ENCODE results near the gene ADAMTS3. TPM values are rescaled to one million over a fixed set of nuclear protein-coding genes. Genes with fewer than 3 reads are reported as not detected.

ADAMTS3 gene
- polyA plus RNA-seq, 1 donor from 2014 or later, result 0.20 TPM

DNA sequence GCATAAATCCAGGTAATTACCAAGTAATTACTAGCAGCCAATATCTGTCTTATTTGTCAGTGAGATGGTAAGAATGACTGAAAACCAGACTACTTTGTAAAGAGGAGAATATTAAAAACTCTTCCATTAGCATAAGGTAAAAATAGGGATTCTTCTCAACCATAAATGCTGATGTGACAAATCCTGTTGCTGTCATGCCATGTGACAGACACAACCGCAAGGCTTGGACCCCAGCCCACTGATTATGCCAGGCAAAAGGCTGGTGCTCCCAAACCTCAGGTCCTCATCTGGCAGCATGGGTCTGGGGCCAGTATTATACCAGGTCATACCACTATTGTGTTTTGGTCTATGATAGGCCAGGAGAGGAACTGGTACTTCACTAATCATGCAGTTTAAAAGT is 181.1 kb downstream of the ADAMTS3 start:
- H3K36me3 ChIP-seq (ENCODE audit: insufficient read depth, low read length), result no peaks in the 10 kb centered on the region

DNA sequence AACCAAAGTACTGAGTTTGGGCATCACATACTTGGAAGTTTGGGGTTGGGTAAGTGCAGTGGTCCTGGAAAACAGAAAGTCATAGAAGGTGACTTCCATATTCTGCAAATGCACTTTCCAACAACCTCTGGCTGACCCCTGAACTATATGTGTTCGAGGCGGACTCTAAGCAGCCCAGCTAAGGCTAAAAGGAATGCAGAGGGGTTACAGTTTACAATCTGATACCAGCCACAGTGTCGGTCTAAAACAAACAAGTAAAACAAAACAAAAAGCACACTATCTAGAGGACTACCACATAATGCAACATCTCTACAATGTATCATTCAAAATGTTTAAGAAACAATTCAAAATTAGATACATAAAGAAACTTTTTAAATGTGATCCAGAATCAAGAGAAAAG is 185.6 kb downstream of the ADAMTS3 start:
- Histone ChIP-seq H3K9ac (ENCODE audit: low read length) (no peak overlapping the region), H3K36me3 (ENCODE audit: insufficient read depth, low read length) (no peaks in the 10 kb centered on the region), H3K4me3 (ENCODE audit: low read length) (no peak overlapping the region), H3K4me2 (ENCODE audit: low read length) (no peak overlapping the region), H3F3A (ENCODE audit: insufficient read depth, low read length, poor library complexity, severe bottlenecking) (no peaks in the 10 kb centered on the region), H3K79me2 (replicated peaks; ENCODE audit: insufficient read depth, low read length) (no peaks in the 10 kb centered on the region), H3K9me3 (ENCODE audit: low read length) (no peaks in the 10 kb centered on the region), H3K27ac (ENCODE audit: low read length) (no peak overlapping the region), H3K27me3 (ENCODE audit: insufficient read depth, low read depth, low read length) (no peaks in the 10 kb centered on the region), H3K9me2 (ENCODE audit: insufficient read depth, low read length) (no peaks in the 10 kb centered on the region), H4K20me1 (ENCODE audit: insufficient read depth) (no peaks in the 10 kb centered on the region), H2AFZ (ENCODE audit: low read depth, low read length) (no peak overlapping the region)
- TF ChIP-seq SMC3 (conservative IDR thresholded peaks at IDR 0.05; ENCODE audit: poor library complexity) (no peak), RAD21 (conservative IDR thresholded peaks at IDR 0.05) (no peak), MXI1 (conservative IDR thresholded peaks at IDR 0.05; ENCODE audit: poor library complexity, severe bottlenecking) (no peak), POLR2AphosphoS5 (IDR thresholded peaks at IDR 0.05) (no peak)
- TF ChIP-seq, protein P1, sequence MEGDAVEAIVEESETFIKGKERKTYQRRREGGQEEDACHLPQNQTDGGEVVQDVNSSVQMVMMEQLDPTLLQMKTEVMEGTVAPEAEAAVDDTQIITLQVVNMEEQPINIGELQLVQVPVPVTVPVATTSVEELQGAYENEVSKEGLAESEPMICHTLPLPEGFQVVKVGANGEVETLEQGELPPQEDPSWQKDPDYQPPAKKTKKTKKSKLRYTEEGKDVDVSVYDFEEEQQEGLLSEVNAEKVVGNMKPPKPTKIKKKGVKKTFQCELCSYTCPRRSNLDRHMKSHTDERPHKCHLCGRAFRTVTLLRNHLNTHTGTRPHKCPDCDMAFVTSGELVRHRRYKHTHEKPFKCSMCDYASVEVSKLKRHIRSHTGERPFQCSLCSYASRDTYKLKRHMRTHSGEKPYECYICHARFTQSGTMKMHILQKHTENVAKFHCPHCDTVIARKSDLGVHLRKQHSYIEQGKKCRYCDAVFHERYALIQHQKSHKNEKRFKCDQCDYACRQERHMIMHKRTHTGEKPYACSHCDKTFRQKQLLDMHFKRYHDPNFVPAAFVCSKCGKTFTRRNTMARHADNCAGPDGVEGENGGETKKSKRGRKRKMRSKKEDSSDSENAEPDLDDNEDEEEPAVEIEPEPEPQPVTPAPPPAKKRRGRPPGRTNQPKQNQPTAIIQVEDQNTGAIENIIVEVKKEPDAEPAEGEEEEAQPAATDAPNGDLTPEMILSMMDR (IDR thresholded peaks at IDR 0.05; ENCODE audit: poor library complexity, severe bottlenecking), result no peak

More for the DNA sequence above, 181.1 kb downstream of the ADAMTS3 start:
- Histone ChIP-seq H3K79me2 (replicated peaks; ENCODE audit: insufficient read depth, low read length) (no peaks in the 10 kb centered on the region), H2AFZ (ENCODE audit: low read depth, low read length) (no peak overlapping the region), H3K9ac (ENCODE audit: low read length) (no peak overlapping the region), H3K4me3 (ENCODE audit: low read length) (no peak overlapping the region), H3F3A (ENCODE audit: insufficient read depth, low read length, poor library complexity, severe bottlenecking) (no peaks in the 10 kb centered on the region), H4K20me1 (ENCODE audit: insufficient read depth) (no peaks in the 10 kb centered on the region), H3K27me3 (ENCODE audit: insufficient read depth, low read depth, low read length) (no peaks in the 10 kb centered on the region), H3K4me2 (ENCODE audit: low read length) (no peak overlapping the region), H3K9me3 (ENCODE audit: low read length) (no peaks in the 10 kb centered on the region), H3K27ac (ENCODE audit: low read length) (no peak overlapping the region), H3K9me2 (ENCODE audit: insufficient read depth, low read length) (no peaks in the 10 kb centered on the region)
- TF ChIP-seq MXI1 (conservative IDR thresholded peaks at IDR 0.05; ENCODE audit: poor library complexity, severe bottlenecking), result no peak

DNA sequence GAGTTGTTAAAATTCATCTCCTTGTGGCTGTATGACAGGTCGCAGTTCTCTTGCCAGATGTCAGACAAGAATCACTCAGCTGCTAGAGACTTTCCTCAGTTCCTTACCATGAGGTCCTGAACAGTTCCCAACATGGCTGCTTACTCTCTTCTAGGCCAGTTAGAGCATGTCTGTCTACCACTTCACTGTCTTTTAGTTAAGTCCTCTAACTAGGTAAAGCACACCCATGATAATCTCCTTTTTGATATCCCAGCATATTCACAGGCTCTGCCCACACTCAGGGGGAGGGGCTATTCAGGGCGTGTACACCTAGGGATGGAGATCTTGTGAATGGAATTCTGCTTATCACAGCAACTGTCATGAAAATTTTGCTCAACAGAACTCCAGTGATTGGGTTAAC is 190.1 kb downstream of the ADAMTS3 start:
- H3K4me3 ChIP-seq (ENCODE audit: low read length), result no peak overlapping the region
- no peaks in the 10 kb centered on the region for H3K27me3 ChIP-seq (ENCODE audit: insufficient read depth, low read depth, low read length)
- H4K20me1 ChIP-seq (ENCODE audit: insufficient read depth), result no peaks in the 10 kb centered on the region
- no peaks in the 10 kb centered on the region for H3K9me3 ChIP-seq (ENCODE audit: low read length)
- no peak overlapping the region for H3K27ac ChIP-seq (ENCODE audit: low read length)
- H3K4me2 ChIP-seq (ENCODE audit: low read length), result no peak overlapping the region
- H3K79me2 ChIP-seq (replicated peaks; ENCODE audit: insufficient read depth, low read length), result no peaks in the 10 kb centered on the region
- H3K9ac ChIP-seq (ENCODE audit: low read length), result no peak overlapping the region
- H3F3A ChIP-seq (ENCODE audit: insufficient read depth, low read length, poor library complexity, severe bottlenecking), result no peaks in the 10 kb centered on the region
- no peaks in the 10 kb centered on the region for H3K9me2 ChIP-seq (ENCODE audit: insufficient read depth, low read length)
- no peaks in the 10 kb centered on the region for H3K36me3 ChIP-seq (ENCODE audit: insufficient read depth, low read length)
- no peak overlapping the region for H2AFZ ChIP-seq (ENCODE audit: low read depth, low read length)
- no peak for TF ChIP-seq EP300 (conservative IDR thresholded peaks at IDR 0.05; ENCODE audit: poor library complexity, severe bottlenecking)
- TF ChIP-seq, protein P2, sequence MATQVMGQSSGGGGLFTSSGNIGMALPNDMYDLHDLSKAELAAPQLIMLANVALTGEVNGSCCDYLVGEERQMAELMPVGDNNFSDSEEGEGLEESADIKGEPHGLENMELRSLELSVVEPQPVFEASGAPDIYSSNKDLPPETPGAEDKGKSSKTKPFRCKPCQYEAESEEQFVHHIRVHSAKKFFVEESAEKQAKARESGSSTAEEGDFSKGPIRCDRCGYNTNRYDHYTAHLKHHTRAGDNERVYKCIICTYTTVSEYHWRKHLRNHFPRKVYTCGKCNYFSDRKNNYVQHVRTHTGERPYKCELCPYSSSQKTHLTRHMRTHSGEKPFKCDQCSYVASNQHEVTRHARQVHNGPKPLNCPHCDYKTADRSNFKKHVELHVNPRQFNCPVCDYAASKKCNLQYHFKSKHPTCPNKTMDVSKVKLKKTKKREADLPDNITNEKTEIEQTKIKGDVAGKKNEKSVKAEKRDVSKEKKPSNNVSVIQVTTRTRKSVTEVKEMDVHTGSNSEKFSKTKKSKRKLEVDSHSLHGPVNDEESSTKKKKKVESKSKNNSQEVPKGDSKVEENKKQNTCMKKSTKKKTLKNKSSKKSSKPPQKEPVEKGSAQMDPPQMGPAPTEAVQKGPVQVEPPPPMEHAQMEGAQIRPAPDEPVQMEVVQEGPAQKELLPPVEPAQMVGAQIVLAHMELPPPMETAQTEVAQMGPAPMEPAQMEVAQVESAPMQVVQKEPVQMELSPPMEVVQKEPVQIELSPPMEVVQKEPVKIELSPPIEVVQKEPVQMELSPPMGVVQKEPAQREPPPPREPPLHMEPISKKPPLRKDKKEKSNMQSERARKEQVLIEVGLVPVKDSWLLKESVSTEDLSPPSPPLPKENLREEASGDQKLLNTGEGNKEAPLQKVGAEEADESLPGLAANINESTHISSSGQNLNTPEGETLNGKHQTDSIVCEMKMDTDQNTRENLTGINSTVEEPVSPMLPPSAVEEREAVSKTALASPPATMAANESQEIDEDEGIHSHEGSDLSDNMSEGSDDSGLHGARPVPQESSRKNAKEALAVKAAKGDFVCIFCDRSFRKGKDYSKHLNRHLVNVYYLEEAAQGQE (IDR thresholded peaks at IDR 0.05; ENCODE audit: borderline replicate concordance), result no peak
- no peak for TF ChIP-seq POLR2AphosphoS5 (IDR thresholded peaks at IDR 0.05)
- no peak for TF ChIP-seq EZH2 (IDR thresholded peaks at IDR 0.05; ENCODE audit: borderline replicate concordance, insufficient read depth, low read length, poor library complexity, severe bottlenecking)
- TF ChIP-seq, protein P1 (IDR thresholded peaks at IDR 0.05; ENCODE audit: poor library complexity, severe bottlenecking), result no peak
- TF ChIP-seq TAF1 (IDR thresholded peaks at IDR 0.05; ENCODE audit: low read depth), result no peak
- no peak for TF ChIP-seq SMC3 (conservative IDR thresholded peaks at IDR 0.05; ENCODE audit: poor library complexity)
- TF ChIP-seq RAD21 (conservative IDR thresholded peaks at IDR 0.05), result no peak
- no peak for TF ChIP-seq MXI1 (conservative IDR thresholded peaks at IDR 0.05; ENCODE audit: poor library complexity, severe bottlenecking)
